D721Med (cell line): ENCODE data around the gene STARD4.

Experiments used
- DNase-seq: peaks from one replicate; pipeline ENCODE4 v3.0.0; 2011; ENCODE audit warnings: low spot score; ENCODE audit not compliant: insufficient read length
- FAIRE-seq: peaks from 2 replicates; lab custom pipeline; 2011; peaks lifted over from hg19 to GRCh38; lab: Jason Lieb, UNC
- TF ChIP-seq, protein P1 (sequence below): IDR thresholded peaks from 2 replicates; pipeline ENCODE4 v1.5.1; 2012; ENCODE audit warnings: mild to moderate bottlenecking, control low read depth; ENCODE audit not compliant: insufficient read depth; ENCODE audit errors: missing control alignments

STARD4 gene

DNA sequence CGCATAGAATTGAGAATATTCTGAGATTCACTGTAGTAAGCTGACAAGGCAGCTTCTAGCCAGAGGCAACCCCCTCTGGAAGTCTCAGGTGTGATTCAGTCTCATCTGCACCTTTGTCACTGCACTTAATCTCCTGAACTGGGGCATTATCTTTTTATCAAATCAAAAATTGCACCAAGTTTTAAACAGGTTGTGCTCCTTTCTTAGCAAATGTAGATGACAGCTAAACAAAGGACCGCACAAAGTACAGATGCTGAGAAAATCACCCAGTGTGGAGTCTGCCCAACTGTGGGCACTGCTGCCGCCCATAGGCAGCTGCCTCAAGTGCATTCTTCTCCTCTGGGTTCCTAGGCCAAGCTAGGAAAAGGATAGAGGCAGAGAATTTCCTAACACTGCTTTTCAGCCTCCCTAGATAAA lies 51.1 kb downstream of the STARD4 start:
- DNase-seq = no peak
- TF ChIP-seq, protein P1, sequence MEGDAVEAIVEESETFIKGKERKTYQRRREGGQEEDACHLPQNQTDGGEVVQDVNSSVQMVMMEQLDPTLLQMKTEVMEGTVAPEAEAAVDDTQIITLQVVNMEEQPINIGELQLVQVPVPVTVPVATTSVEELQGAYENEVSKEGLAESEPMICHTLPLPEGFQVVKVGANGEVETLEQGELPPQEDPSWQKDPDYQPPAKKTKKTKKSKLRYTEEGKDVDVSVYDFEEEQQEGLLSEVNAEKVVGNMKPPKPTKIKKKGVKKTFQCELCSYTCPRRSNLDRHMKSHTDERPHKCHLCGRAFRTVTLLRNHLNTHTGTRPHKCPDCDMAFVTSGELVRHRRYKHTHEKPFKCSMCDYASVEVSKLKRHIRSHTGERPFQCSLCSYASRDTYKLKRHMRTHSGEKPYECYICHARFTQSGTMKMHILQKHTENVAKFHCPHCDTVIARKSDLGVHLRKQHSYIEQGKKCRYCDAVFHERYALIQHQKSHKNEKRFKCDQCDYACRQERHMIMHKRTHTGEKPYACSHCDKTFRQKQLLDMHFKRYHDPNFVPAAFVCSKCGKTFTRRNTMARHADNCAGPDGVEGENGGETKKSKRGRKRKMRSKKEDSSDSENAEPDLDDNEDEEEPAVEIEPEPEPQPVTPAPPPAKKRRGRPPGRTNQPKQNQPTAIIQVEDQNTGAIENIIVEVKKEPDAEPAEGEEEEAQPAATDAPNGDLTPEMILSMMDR = peak; percentile 75
- FAIRE-seq = peak; percentile 6

DNA sequence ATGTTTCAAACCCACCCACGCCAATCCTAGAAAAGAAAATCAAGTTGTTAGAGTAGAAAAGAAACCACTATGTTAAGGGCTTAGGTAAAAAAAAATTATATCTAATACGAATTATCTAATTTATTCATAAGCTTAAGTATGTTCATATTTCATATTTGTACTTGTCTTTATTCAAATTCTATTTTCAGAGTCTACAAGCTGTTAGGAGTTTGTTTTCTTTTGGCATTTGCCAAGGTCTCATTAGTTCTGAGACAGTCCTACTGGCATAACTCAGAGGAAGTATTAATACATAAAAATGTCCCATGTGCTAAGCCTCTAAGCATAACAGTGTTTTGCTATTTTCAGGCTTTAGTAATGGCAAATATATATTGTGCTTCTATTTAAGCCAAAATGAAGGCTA lies 57.6 kb downstream of the STARD4 start:
- FAIRE-seq = no peak
- no peak for DNase-seq
- TF ChIP-seq, protein P1 = no peak

DNA sequence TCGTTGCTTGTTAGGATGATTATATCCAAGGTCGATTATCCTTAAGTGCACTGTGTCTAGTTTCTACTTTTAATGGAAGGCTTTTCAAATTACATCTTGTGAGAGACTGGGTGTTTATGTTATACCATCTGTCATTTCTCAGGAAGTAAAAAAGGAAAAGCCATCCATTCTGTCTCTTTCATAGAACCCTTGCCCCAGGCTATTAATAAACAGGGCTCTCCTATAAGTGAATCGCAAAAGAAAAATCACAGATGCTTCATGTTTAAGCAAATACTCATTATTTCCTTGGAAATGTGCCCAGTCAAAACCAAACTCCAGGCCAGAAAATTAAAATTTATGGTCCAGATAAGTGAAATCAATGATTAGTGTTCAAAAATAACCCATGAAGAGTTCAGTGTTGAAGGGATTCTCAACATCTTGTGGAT lies 58.1 kb downstream of the STARD4 start:
- FAIRE-seq = peak; percentile 56
- TF ChIP-seq, protein P1 = no peak
- DNase-seq = no peak

DNA sequence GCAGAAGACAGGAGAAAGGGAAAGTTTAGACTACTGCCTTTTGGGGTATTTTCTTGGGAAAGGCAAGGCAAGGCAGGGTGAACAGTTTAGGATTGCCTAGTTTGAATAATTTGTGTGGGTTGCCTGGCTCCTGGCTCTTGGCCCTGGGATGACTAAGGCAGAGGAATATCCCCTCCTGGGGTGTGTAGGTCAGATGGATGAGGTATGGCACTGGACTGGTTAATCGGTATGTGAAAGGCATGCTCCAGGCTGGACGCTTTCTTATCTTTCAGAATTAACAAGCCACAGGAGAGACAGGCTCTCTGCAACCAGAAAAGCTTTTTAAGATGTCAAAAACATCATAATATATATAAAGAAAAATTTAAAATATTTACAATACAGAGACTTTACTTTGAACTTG lies 58.6 kb downstream of the STARD4 start:
- TF ChIP-seq, protein P1 = no peak
- no peak for DNase-seq
- FAIRE-seq = no peak

DNA sequence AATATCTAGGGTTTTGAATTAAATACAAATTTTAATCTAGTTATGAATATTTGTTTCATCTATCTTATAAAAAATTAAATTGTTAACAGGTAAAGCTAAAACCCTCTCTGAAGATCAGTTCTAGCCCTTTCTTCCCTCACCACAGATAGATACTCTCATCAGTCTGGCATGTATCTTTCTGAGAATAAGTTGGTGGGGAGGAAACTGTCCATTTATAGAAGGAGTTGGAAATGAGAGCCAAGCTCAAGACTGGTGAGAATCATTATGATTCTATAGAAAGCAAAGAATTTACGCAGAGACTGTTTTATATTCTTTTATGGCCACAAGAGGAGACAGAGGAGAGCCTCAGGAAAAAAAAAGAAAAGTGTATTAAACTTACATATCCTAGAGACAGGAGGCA lies 59.0 kb downstream of the STARD4 start:
- DNase-seq (no peak), FAIRE-seq (no peak)
- TF ChIP-seq, protein P1 = no peak

DNA sequence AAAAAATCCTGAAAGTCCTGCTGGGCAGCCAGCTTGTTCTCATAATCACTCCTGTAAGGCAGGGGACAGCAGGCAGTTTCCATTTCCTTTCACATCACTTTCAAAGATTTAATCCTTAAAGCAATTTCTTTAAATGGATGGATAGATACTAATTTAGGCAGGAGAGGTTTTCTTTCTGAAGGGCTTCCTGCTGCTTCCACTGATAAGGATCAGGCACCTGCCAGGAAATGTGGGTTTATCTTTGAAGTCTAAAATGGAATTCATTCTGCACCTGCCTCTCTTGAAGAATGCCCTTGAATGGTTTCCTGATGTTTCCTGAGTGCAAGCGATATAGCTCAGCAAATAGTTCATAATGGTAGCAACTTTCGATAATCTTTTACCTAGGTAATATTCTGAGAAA lies 64.5 kb downstream of the STARD4 start:
- TF ChIP-seq, protein P1 = no peak
- DNase-seq (no peak), FAIRE-seq (peak; percentile 32)

DNA sequence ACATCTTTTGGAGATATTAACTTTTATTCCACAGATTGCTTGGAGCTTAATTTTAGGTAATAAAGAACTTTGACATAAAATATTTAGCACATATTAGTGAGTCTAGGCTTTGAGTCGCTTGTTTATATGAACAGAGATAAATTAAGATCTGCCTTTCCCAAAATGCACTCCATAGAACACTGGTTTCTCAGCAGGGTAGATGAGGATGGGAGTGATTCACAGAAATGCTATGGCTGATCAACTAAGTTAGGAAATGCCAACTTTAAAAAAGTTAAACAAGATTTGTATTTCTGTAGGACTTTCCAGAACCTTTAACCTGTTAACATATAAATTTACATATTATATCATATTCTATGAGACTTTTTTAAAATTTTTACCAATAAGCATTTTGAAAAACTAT lies 65.2 kb downstream of the STARD4 start:
- FAIRE-seq (no peak), DNase-seq (no peak)
- TF ChIP-seq, protein P1 = no peak
